Naive thymus-derived CD8-positive, alpha-beta T cell (primary cell): ENCODE results near the gene TCN1. TPM values are rescaled to one million over a fixed set of nuclear protein-coding genes. Genes with fewer than 3 reads are reported as not detected.
"Not testable (repeated sequence)": the region's sequence is repeated elsewhere in the genome, so short reads cannot be mapped to it uniquely, and the experiment has no call there.

Experiments
- ATAC-seq, 2 donors: fragments of 150-1000 bp; cut with Tn5 transposase in 1 of 2; sonication (Bioruptor Pico), chemical (Tn5 transposase) in 1 of 2; 1 replicate in 1 of 2; 2 replicates in 1 of 2; pipeline ENCODE4 v1.10.0; 2021; ENCODE audit warnings: mild to moderate bottlenecking in 2 of 2, moderate library complexity in 2 of 2
- POLR2A ChIA-PET: fragments of 350-600 bp; sonication (Branson Sonifier 250); formaldehyde crosslinking; loops from one replicate; lab custom pipeline; 2021; ENCODE audit warnings: antibody characterized with exemption; lab: Charles Lee
- DNase-seq, 10 donors: peaks; one replicate each; pipeline versions ENCODE4 v3.0.0 to v3.0.0-alpha.2; 2020 to 2022
- H3K27ac Mint-ChIP-seq, 10 donors: one replicate each; pipeline ENCODE4 v1.8.0; 2020 to 2022; ENCODE audit warnings: mild to moderate bottlenecking in 10 of 10, mixed read lengths in 10 of 10, moderate library complexity in 4 of 10, inconsistent platforms in 1 of 10
- H3K27me3 Mint-ChIP-seq, 5 donors: one replicate each; pipeline ENCODE4 v1.8.0; 2021 to 2022; ENCODE audit warnings: mixed read lengths in 5 of 5
- H3K36me3 Mint-ChIP-seq, 3 donors: one replicate each; pipeline ENCODE4 v1.8.0; 2020 to 2022; ENCODE audit warnings: mixed read lengths in 3 of 3, mild to moderate bottlenecking in 2 of 3, inconsistent platforms in 1 of 3
- H3K4me1 Mint-ChIP-seq, 4 donors: one replicate each; pipeline ENCODE4 v1.8.0; 2021 to 2022; ENCODE audit warnings: mixed read lengths in 4 of 4
- H3K4me3 Mint-ChIP-seq, 10 donors: one replicate each; pipeline ENCODE4 v1.8.0; 2020 to 2022; ENCODE audit warnings: mild to moderate bottlenecking in 10 of 10, mixed read lengths in 10 of 10, moderate library complexity in 6 of 10, inconsistent platforms in 1 of 10
- H3K9me3 Mint-ChIP-seq, 9 donors: one replicate each; pipeline ENCODE4 v1.8.0; 2020 to 2022; ENCODE audit warnings: mixed read lengths in 9 of 9, mild to moderate bottlenecking in 3 of 9, inconsistent platforms in 1 of 9, moderate library complexity in 1 of 9
- polyA plus RNA-seq, 3 donors: library from polyadenylated mRNA; unstranded; fragments of 300-500 nt; fragmentation: Illumina TruSeq; gene quantifications; one replicate each; pipeline ENCODE4 v1.2.3, GENCODE V29; 2021
- total RNA-seq, 8 experiments: library from RNA in 2 of 8; stranded (reverse) in 2 of 8; gene quantifications; one replicate each; pipeline ENCODE4 v1.2.3 and lab custom pipeline; 2021 to 2026

Gene TCN1
- total and polyA plus RNA-seq, 5 experiments from 2014 or later, result not detected

- H3K4me1 Mint-ChIP-seq, DNase-seq, ATAC-seq, H3K36me3 Mint-ChIP-seq, H3K27me3 Mint-ChIP-seq, H3K9me3 Mint-ChIP-seq, H3K4me3 Mint-ChIP-seq, POLR2A ChIA-PET: not testable (repeated sequence)
- peak overlapping the region in 1 of 10 donors; percentile 5 for H3K27ac Mint-ChIP-seq
These were observed 14.9 kb downstream of the TCN1 start for GRCh38 chr11:59851416-59851815.

GRCh38 chr11:59849551-59849950, 16.7 kb downstream of the TCN1 start:
- H3K27me3 Mint-ChIP-seq, H3K27ac Mint-ChIP-seq, POLR2A ChIA-PET, H3K4me3 Mint-ChIP-seq, H3K9me3 Mint-ChIP-seq, ATAC-seq, DNase-seq, H3K36me3 Mint-ChIP-seq, H3K4me1 Mint-ChIP-seq: not testable (repeated sequence)

- DNase-seq (no peak), ATAC-seq (no peak)
- Mint-ChIP-seq H3K4me3 (no peak overlapping the region), H3K27me3 (peaks cover 0 to 4% (median 3%) of the 10 kb centered on the region in 5 donors), H3K36me3 (peaks cover 0 to 4% (median 0%) of the 10 kb centered on the region in 3 donors), H3K4me1 (no peaks in the 10 kb centered on the region), H3K9me3 (peaks cover 0 to 4% (median 0%) of the 10 kb centered on the region in 9 donors), H3K27ac (no peak overlapping the region)
- POLR2A ChIA-PET, result no interaction called here
These were observed 17.2 kb downstream of the TCN1 start for GRCh38 chr11:59849129-59849528.

GRCh38 chr11:59848439-59848838, 17.8 kb downstream of the TCN1 start:
- DNase-seq, H3K27ac Mint-ChIP-seq, H3K36me3 Mint-ChIP-seq, H3K4me3 Mint-ChIP-seq, POLR2A ChIA-PET, H3K4me1 Mint-ChIP-seq, ATAC-seq, H3K9me3 Mint-ChIP-seq, H3K27me3 Mint-ChIP-seq: not testable (repeated sequence)

GRCh38 chr11:59847626-59848025, 18.7 kb downstream of the TCN1 start:
- Mint-ChIP-seq H3K9me3 (peaks cover 0 to 4% (median 0%) of the 10 kb centered on the region in 9 donors), H3K4me1 (no peaks in the 10 kb centered on the region), H3K27ac (no peak overlapping the region), H3K4me3 (no peak overlapping the region), H3K36me3 (peaks cover 0 to 4% (median 0%) of the 10 kb centered on the region in 3 donors), H3K27me3 (peaks cover 0 to 4% (median 1%) of the 10 kb centered on the region in 5 donors)
- DNase-seq (no peak), ATAC-seq (no peak)
- POLR2A ChIA-PET, result no interaction called here

GRCh38 chr11:59846556-59846955, 19.7 kb downstream of the TCN1 start:
- DNase-seq, result no peak
- Mint-ChIP-seq H3K27me3 (peaks cover 0 to 13% (median 3%) of the 10 kb centered on the region in 5 donors), H3K36me3 (peaks cover 0 to 4% (median 0%) of the 10 kb centered on the region in 3 donors), H3K4me3 (no peak overlapping the region), H3K27ac (no peak overlapping the region), H3K9me3 (peaks cover 0 to 4% (median 0%) of the 10 kb centered on the region in 9 donors), H3K4me1 (no peaks in the 10 kb centered on the region)
- no peak for ATAC-seq
- POLR2A ChIA-PET, result no interaction called here

GRCh38 chr11:59845399-59845798, 20.9 kb downstream of the TCN1 start, which contains the start of gene CBLIF:
TSS of gene CBLIF (minus strand) at chr11:59845499. CDS start at chr11:59845453, 46 bp downstream.
- DNase-seq (no peak), ATAC-seq (no peak)
- Mint-ChIP-seq H3K4me3 (no peak within 1 kb of the TSS), H3K4me1 (no peaks in the 10 kb centered on the region), H3K9me3 (peaks cover 0 to 4% (median 0%) of the 10 kb centered on the region in 9 donors), H3K27me3 (peaks cover 0 to 10% (median 2%) of the 10 kb centered on the region in 5 donors), H3K36me3 (peaks cover 0 to under 1% (median 0%) of the 10 kb centered on the region in 3 donors), H3K27ac (no peak within 1 kb of the TSS)
- POLR2A ChIA-PET, result no interaction called here

- ATAC-seq (no peak), DNase-seq (no peak)
- POLR2A ChIA-PET, result interaction anchor here (0.5 kb wide), 1 partner anchor 512 kb away, joined by 4 read pairs; no protein-coding TSS in a partner anchor
- H3K4me3 Mint-ChIP-seq, result no peak overlapping the region
- no peaks in the 10 kb centered on the region for H3K36me3 Mint-ChIP-seq
- no peaks in the 10 kb centered on the region for H3K4me1 Mint-ChIP-seq
- peaks cover 0 to 10% (median 2%) of the 10 kb centered on the region in 5 donors for H3K27me3 Mint-ChIP-seq
- H3K27ac Mint-ChIP-seq, result no peak overlapping the region
- no peaks in the 10 kb centered on the region for H3K9me3 Mint-ChIP-seq
These were observed 24.0 kb downstream of the TCN1 start for GRCh38 chr11:59842316-59842715.

- H3K4me3 Mint-ChIP-seq, result no peak overlapping the region
These were observed 24.8 kb downstream of the TCN1 start for GRCh38 chr11:59841514-59841913.

GRCh38 chr11:59839615-59840014, 26.7 kb downstream of the TCN1 start:
- Mint-ChIP-seq H3K36me3 (no peaks in the 10 kb centered on the region), H3K27me3 (peaks cover 0 to 10% (median 1%) of the 10 kb centered on the region in 5 donors), H3K27ac (no peak overlapping the region), H3K9me3 (no peaks in the 10 kb centered on the region), H3K4me1 (no peaks in the 10 kb centered on the region), H3K4me3 (no peak overlapping the region)
- no peak for DNase-seq
- no peak for ATAC-seq
- POLR2A ChIA-PET, result no interaction called here

More at GRCh38 chr11:59841514-59841913, 24.8 kb downstream of the TCN1 start:
- no peak for DNase-seq
- Mint-ChIP-seq H3K4me1 (no peaks in the 10 kb centered on the region), H3K27ac (no peak overlapping the region), H3K36me3 (no peaks in the 10 kb centered on the region), H3K27me3 (peaks cover 0 to 10% (median 1%) of the 10 kb centered on the region in 5 donors), H3K9me3 (no peaks in the 10 kb centered on the region)
- ATAC-seq, result no peak
- POLR2A ChIA-PET, result interaction anchor here (0.5 kb wide), 1 partner anchor 511 kb away, joined by 4 read pairs; no protein-coding TSS in a partner anchor

- H3K27me3 Mint-ChIP-seq, result peaks cover 0 to 2% (median 0%) of the 10 kb centered on the region in 5 donors
- no peaks in the 10 kb centered on the region for H3K36me3 Mint-ChIP-seq
- ATAC-seq (no peak), DNase-seq (no peak)
- no peak overlapping the region for H3K4me3 Mint-ChIP-seq
- POLR2A ChIA-PET, result no interaction called here
- H3K4me1 Mint-ChIP-seq, result no peaks in the 10 kb centered on the region
- H3K9me3 Mint-ChIP-seq, result no peaks in the 10 kb centered on the region
- no peak overlapping the region for H3K27ac Mint-ChIP-seq
These were observed 32.7 kb downstream of the TCN1 start for GRCh38 chr11:59833602-59834001.

- Mint-ChIP-seq H3K9me3 (no peaks in the 10 kb centered on the region), H3K4me1 (no peaks in the 10 kb centered on the region), H3K4me3 (no peak overlapping the region), H3K36me3 (no peaks in the 10 kb centered on the region), H3K27ac (no peak overlapping the region), H3K27me3 (peaks cover 0 to 5% (median 2%) of the 10 kb centered on the region in 5 donors)
- POLR2A ChIA-PET, result no interaction called here
- ATAC-seq (no peak), DNase-seq (no peak)
These were observed 36.9 kb downstream of the TCN1 start for GRCh38 chr11:59829358-59829757.

- ATAC-seq, result peak; percentile 48 to 60
- no peak overlapping the region for H3K4me3 Mint-ChIP-seq
- H3K36me3 Mint-ChIP-seq, result no peaks in the 10 kb centered on the region
These were observed 43.2 kb downstream of the TCN1 start for GRCh38 chr11:59822989-59823566.

More at GRCh38 chr11:59822989-59823566, 43.2 kb downstream of the TCN1 start:
- Mint-ChIP-seq H3K9me3 (no peaks in the 10 kb centered on the region), H3K27ac (peak overlapping the region in 1 of 10 donors; percentile 5), H3K4me1 (peaks cover 2 to 15% (median 14%) of the 10 kb centered on the region in 4 donors), H3K27me3 (peaks cover 0 to 5% (median 2%) of the 10 kb centered on the region in 5 donors)
- DNase-seq, result peak in 2 of 10 donors; percentile 11 to 19
- POLR2A ChIA-PET, result no interaction called here
